NCI-H2171 treated with DMSO at 0.1 percent for 48 hours (cell line): ENCODE data around the gene SYNGR2.

Experiments
- DNase-seq: peaks from one replicate; lab custom pipeline; 2025; lab: John Stamatoyannopoulos, UW

The SYNGR2 gene

GRCh38 chr17:78202666-78203065 is 34.3 kb downstream of the SYNGR2 start:
- no peak for DNase-seq

DNA sequence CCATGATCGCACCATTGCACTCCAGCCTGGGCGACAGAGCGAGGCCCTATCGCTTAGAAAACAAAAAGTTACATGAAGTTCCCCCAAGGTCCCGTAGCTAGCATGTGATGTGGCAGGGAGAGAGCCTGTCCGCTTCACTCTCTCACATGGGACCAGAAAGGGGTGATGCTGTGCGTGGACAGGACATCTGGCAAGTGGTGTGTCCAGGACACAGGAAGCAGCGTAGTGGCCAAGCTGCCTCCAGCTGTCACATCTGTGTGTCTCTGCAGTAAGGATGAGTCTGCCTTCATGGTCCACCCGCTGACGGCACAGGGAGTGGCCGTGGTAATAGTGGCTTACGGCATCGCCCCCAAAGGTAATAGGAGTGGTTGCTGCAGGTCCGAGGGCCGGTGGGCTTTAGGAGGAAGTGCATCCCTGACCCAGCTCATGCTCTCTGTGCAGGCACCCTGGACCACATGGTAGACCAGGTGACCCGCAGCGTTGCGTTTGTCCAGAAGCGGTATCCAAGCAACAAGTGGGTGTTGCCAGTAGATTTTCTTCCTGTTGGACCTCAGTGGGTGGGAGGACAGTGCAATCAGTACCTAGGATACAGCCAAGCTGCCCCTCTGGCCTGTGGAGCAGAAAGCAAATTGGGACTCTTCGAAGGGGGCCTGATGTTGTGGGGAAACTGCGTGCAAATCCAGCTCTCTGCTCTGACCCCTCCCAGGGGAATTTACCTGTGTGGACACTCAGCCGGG is 36.2 kb downstream of the SYNGR2 start:
- no peak for DNase-seq

GRCh38 chr17:78205124-78205775 is 36.9 kb downstream of the SYNGR2 start:
- no peak for DNase-seq

GRCh38 chr17:78206298-78206697 is 37.9 kb downstream of the SYNGR2 start:
- no peak for DNase-seq

GRCh38 chr17:78208486-78208885 is 40.1 kb downstream of the SYNGR2 start:
- no peak for DNase-seq

- DNase-seq: no peak
Observed at GRCh38 chr17:78210111-78210510, 41.7 kb downstream of the SYNGR2 start.

- DNase-seq: no peak
Observed at GRCh38 chr17:78211032-78211431, 42.7 kb downstream of the SYNGR2 start.

- DNase-seq: peak; percentile 89
Observed at GRCh38 chr17:78214016-78214705, 45.8 kb downstream of the SYNGR2 start, which contains the start of gene BIRC5. Gene BIRC5, plus strand, starts transcription at chr17:78214253. Its CDS starts 64 bp downstream, at chr17:78214317.

DNA sequence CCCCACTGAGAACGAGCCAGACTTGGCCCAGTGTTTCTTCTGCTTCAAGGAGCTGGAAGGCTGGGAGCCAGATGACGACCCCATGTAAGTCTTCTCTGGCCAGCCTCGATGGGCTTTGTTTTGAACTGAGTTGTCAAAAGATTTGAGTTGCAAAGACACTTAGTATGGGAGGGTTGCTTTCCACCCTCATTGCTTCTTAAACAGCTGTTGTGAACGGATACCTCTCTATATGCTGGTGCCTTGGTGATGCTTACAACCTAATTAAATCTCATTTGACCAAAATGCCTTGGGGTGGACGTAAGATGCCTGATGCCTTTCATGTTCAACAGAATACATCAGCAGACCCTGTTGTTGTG is 46.3 kb downstream of the SYNGR2 start:
- no peak for DNase-seq

DNA sequence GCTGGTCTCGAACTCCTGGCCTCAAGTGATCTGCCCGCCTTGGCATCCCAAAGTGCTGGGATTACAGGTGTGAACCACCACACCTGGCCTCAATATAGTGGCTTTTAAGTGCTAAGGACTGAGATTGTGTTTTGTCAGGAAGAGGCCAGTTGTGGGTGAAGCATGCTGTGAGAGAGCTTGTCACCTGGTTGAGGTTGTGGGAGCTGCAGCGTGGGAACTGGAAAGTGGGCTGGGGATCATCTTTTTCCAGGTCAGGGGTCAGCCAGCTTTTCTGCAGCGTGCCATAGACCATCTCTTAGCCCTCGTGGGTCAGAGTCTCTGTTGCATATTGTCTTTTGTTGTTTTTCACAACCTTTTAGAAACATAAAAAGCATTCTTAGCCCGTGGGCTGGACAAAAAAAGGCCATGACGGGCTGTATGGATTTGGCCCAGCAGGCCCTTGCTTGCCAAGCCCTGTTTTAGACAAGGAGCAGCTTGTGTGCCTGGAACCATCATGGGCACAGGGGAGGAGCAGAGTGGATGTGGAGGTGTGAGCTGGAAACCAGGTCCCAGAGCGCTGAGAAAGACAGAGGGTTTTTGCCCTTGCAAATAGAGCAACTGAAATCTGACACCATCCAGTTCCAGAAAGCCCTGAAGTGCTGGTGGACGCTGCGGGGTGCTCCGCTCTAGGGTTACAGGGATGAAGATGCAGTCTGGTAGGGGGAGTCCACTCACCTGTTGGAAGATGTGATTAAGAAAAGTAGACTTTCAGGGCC is 51.2 kb downstream of the SYNGR2 start:
- DNase-seq: peak; percentile 80
